EH (cell line): Measurements from ENCODE around the gene C6orf132.
"Not testable (repeated sequence)": the region's sequence is repeated elsewhere in the genome, so short reads cannot be mapped to it uniquely, and the experiment has no call there.

Experiments
- DNase-seq: peaks from one replicate; pipeline ENCODE4 v3.0.0-alpha.2; 2015; ENCODE audit warnings: low read depth

The C6orf132 gene

DNA sequence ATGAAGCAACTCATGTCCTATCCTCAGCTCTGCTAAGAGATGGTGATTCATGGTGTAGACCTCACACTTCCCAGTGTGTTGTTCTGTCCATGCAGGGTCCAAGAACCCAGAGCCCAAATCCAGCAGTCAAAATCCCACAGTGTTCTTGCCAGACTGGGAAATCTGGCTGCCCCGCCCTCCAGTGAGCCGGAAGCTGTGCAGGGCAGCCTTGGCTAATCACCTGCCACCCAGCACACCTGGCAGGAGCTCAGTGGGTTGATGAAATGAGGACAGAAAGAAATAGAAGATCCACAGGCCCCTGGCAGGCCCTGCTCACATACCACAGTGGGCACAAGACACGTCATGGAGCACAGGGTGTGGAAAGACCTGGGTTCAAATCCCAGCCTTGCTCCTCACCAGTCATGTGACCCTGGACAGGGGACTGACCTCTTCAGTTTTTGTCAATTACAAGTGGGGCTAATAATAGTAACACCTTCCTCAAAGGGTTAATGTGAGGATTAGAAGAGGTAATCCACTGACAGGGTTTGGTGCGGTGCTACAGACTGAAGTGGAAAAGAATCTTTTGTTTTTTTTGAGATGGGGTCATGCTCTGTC is 17.1 kb upstream of the C6orf132 start:
- no peak for DNase-seq

DNA sequence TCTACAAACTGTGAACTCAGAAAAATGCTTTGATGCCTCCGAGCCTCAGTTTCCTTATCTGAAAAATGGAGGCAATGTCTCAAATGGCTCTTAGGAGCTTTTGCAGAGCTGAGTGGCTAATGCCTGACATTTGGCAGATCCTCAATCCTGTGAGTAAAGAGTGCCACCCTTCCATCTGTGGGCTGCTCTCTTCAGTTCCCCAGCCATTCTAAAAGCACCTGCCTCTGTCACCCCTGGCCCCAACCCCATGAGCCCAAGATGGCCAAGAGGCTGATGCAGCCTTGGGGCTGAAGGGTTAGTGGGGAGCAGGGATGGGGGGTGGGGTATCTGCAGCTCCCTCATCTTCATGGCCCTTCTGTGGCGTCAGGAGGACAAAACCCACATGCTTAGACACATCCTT is 16.2 kb upstream of the C6orf132 start:
- no peak for DNase-seq

DNA sequence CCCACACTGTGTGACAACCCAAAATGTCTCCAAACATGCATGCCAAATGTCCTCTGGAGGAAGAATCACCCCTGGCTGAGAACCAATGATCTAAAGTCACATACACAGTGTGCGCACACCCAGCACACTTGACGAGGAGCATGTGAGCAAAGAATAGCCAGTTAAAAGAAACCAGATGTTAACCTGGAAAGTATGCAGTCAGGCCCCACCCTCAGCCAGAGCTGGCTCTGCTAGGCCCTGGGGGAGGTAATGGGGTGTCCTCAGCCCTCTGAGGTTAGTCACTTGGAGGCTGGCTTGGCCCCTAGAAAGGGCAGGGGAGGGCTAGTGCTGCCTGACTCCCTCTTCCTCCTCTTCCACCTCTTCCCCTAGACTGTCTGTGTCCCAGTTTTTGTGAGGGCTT is 15.6 kb upstream of the C6orf132 start:
- DNase-seq: peak; percentile 71

DNA sequence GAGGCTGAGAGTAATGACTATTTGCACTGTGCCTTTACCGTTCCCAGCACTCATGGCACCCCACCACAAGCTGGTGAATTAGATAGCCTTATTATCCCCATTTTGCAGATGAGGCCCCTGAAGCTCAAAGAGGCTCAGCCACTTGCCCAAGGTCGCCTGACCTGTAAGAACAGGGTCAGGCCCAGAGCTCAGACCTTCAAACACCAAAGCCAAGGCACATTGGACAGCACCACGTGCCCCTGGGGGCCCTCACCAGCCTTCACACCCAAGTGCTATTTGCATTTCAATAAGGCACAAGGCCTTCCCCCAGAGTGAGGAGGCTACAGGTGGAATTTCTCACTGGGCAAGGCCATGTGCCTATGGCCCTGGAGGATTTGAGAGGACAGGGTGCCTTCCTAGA is 14.2 kb upstream of the C6orf132 start:
- no peak for DNase-seq

DNA sequence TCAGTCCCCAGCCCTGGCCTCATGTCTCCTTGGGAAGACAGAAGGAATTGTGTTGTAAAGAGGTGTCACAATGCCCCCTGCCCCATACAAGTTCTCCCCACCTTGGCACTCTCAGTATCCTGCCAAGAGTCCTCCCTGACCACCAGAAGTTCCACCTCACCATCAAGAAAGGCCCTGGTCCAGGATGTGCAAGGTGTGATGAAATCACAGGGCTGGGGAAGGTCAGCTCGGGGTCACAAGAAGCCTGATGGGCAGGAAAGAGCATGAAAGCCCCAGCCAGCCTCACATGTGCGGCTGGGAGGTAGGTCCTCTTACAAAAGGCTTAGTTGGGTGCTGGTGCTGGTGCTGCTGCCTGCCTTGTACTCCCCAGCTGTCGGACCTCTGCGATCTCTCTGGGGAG is 12.9 kb upstream of the C6orf132 start:
- no peak for DNase-seq

DNA sequence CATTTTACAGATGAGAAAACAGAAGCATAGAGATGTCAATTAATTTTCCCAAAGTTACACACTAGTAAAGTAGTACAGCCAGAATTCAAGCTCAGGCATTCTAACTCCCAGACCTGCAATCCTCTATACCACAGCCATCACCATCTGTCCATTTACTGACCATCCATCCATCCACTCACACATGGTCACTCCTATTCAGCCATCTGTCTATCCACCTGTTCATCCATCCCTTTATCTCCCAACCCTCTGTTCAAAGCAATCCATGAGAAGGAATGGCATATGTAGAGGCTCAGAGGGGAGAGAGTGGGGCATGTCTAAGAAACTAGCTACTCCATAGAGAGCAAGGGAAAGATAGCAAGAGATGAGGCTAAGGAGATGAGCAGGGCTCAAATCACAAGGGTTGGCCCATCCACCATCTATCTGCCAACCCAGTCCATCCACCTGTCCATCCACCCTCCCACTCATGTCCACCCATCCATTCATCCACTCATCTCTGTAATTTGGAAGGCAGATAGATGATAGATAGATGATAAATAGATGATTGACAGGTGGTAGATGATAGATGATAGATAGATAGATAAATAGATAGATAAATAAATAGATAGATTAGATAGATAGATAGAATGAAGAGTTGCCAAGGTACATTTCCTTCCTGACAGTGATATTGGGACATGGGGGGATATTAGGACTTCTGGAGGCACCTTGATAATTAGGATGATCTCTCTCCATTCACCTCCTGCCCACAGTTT is 12.2 kb upstream of the C6orf132 start:
- no peak for DNase-seq

DNA sequence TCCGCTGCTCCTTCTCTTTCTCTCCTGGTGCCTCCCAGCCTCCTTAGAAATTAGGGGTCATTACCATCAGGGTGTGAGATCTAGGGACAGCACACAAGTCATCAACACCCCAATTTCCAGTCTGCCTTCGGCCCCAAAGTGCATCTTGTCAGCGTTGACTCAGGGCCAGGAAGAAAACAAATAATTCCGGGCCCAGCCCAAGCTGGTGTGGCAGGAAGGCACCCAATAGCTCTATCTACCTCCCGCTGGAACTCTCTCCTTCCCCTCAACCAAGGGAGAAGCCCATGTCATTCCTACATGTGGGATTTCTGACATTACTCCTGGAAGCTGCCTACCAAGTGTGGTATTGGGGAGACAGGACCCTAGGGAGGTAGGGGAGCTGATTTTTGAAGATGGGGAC is 11.5 kb upstream of the C6orf132 start:
- no peak for DNase-seq

DNA sequence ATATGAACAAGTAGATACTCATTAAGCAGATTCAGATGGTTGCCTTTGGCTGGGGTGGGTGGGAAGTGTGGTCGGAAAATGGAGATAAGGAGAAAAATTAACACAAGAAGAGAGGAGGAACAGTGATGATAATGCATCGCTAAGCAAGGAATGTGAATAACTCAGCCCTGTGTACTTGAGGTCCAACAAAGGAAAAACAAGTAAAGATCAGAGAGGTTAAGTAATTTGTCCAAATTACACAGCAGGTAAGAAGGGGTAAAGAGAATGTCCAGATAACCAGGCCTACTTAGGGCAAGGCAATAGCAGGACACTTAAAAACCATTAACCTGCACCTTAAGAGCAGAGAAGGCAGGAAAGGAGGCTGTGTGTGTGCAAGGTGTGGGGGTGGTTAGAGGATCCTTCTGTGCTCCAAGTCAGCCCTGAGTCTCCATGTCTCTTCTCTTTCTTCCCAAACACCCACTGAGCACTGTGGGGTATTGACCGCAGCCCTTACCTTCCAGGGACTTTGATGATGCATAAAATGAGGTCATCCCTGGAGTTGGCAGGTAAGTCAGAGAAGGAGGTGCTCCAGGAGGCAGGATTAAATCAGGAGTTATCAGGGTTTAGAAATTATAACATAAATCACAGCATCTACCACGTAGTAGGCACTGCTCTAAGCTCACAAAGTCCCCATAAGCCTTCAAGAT is 10.3 kb upstream of the C6orf132 start:
- DNase-seq: not testable (repeated sequence)

DNA sequence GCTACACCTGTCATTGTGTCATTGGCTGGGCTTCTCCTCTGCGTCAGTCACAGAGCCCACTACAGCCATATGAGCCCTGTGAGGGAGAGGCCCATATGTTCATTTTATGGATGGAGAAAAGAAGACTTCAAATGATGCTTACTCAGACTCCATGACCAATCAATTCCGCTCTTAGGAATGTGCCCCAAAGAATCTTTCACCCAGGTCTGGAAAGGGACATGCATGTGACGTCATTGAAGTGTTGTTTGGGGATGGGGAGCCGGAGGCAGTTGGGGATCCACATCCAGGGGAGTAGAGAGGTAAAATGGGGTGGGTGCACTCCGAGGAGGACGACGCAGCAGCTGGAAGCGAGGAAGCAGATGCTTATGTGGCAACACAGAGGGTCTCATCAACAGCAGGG is 9.6 kb upstream of the C6orf132 start:
- DNase-seq: no peak

DNA sequence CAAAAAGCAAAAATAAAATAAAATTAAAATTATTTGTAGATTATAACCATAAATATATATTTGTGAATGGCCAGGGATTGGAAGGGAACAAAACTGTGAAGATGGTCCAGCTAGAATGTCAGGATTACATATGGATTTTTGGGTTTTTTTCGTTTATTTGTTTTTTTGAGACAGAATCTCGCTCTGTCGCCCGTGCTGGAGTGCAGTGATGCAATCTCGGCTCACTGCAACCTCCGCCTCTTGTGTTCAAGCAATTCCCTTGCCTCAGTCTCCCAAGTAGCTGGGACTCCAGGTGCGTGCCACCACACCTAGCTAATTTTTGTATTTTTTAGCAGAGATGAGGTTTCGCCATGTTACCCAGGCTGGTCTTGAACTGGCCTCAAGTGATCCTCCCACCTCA is 7.8 kb upstream of the C6orf132 start:
- DNase-seq: no peak

DNA sequence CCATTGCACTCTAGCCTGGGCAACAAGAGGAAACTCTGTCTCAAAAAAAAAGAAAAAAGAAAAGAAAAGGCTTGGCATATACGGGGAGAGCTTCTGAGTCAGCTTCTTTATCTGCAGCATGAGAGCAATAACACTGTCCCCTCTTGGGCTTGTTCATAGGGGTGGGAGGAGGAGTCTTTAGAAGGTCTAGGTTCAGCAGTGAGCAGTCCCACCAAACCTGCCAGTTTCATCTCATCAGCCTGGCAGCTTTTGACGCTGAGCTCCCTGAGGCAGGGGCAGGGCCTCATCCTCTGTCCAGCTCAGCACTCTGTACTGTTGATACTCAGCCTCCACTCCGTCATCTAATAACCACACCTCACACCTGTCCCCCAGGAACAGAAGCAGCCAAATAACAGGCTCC is 5.6 kb upstream of the C6orf132 start:
- DNase-seq: no peak

DNA sequence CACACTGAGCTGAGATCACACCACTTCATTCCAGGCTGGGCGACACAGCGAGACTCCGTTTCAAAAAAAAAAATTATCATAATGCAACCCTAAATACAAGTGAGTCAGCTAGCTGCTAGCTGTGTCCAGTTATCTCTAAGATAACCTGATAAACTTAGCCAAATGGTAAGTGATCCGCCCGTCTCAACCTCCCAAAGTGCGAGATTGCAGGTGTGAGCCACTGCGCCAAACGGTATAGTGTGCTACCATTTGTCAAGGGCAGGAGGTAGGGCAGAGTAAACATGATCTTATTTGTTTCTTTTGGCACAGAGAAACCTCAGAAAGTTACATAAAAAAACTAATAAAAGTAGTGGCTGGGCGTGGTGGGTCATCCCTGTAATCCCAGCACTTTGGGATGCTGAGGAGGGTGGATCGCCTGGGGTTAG is 4.7 kb upstream of the C6orf132 start:
- DNase-seq: no peak

DNA sequence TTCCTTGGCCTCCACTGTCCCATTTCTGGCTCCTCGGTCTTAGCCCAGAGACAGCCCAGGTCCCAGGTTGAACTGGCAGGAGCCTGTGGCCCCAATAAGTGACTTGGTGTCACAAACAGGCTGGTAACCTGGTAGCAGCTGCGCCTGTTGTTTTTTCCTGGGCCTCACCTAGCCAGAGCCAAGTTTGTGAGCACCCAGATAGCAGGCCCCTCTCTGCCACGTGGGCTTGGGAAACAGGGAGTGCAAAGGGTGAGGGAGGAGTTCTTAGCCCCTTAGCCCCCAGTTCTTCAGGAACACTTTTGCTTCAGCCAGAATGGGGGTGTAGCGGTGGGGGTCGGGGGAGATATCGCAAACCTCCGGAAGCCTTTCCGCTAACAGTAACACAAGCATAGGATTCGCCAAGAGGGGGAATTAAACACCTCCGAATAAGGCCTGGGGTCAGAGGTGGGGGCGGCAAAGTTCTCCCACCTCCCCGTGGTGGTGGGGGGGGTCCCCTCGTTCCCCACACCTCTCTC is 760 bp downstream of the C6orf132 start:
- no peak for DNase-seq

DNA sequence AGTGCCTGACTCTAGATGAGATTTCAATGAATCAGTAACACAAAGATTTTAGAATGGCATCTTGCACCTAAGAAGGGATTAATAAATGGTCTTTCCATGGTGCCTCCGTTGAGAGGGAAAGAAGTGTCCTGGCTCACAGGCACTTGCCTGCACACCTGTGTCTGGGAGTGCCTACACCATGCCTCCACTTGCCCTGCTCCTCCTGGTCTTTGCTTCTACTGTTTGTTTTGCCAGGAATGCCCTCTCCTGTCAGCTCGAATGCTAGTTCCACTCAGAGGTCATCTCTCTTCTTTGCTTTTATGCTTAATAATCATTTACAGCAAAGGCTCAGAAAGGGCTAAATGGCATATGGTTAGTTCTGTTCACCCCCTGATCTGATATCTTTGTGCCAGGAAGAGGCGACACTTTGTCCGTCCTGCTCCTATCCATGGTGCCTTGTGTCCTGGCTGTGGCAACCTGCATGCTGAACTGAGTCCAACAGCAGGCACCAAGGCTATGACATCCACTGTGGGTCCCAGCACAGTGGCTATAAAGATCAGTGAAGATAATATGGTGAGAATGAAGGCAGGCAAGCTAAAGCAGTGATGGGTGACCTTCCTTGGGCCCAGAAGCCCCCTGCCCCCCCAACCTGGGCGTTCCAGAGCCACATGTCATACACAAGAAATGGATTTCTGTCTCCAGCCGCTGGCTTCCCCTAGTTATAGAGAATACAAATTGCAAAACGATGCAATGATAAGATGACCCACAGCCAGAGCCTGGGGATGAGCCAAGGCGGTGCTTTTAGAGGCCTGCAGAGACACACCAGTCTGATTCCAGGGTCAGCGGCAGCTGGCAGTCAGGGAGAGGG is 1.4 kb downstream of the C6orf132 start:
- DNase-seq: no peak

DNA sequence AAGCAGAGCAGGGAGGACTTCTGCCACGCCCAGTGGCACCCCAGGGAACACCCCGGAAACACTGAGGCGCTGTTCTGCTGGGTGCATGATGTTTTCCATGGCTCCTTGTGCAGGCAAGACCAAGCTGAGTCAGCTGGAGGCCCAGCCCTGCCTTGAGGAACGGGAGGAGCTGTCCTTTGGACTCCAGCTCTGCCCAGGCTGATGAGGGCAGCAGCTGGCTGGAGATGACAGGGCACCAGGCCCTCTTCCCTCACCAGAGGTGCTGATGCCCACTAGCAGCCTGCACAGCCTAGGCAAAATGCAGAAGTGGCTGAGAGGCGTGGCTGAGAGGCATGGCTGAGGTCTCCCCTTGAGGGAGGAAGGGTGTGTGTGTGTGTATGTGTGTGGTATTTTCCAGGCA is 2.4 kb downstream of the C6orf132 start:
- DNase-seq: peak; percentile 30

DNA sequence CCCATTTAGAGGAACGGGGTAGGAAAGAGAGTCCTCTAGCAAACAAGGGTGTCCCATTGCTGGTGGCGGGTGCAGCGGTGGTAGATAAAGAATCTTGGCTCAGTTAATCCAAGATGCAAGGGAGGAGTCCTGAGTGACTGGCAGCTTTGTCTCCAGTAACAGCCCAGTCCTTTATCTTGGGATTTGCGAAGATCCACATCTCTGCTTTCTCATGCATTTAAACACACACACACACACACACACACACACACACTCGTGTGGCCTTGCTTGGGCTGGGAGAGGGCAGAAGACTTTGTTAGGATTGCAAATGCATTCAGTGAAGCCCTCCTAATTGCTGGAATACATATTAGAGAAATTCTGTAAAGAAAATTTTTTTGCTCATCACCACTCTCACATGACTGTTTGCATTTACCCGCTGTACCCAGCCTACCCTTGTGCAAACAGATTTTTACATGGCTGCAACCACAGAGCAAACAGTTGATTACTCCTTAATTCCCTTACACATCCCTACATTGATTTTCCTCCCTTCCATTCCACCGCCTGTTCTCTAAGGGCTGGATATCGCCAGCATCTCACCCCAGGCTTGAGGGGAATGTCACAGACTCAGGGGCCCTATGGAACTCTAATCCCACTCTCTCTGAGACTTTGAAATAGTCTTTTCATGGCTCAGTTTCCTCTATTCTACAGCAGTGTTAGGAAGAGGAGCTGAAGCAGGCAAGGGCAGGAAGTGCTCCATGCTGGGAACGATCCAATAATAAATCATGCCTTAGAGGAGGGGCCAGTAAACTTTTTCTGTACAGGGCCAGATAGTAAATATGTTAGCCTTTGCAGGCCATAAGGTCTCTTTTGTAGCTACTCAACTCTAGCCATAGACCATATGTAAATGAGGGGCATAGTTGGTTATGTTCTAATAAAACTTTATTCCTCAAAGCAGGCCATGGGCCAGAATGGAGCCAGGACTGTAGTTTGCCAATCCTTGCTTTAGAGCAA is 3.5 kb downstream of the C6orf132 start:
- peak; percentile 32 for DNase-seq

DNA sequence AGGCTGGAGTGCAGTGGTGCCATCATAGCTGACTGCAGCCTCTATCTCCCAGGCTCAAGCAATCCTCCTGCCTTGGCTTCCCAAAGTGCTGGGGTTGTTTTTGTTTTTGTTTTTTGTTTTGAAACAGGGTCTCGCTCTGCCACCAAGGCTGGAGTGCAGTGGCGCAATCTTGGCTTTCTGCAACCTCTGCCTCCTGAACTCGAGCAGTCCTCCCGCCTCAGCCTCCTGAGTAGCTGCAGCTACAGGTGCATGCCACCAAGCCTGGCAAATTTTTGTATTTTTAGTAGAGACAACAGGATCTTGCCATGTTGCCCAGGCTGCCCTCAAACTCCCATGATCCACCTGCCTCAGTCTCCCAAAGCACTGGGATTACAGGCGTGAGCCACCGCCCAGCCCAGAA is 4.2 kb downstream of the C6orf132 start:
- no peak for DNase-seq

DNA sequence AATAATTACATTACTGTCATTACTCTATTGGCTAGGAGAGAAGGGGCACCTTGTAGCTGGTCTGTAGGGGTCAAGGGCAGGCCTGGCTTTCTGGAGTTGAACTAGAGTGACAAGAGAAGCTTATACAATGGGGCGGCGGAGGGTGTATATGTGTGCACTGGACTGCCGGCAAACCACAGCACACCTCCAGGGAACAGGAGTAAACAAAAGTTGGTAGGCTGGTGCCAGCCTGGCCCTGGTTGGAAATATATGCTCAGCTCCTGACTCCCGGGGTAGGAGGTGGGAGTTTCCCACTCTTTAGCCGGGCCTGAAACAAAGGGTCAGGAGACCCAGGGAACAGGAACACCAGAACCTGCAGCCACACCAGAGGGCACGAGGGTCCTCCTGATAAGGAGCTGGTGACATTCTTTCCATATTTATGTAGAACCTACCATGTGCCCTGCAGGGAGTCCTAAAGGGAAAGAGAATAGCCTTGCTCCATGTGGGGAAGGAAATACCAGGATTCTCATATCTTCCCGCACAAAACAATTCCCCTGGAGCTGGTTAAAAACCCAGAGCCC is 5.1 kb downstream of the C6orf132 start:
- DNase-seq: no peak

DNA sequence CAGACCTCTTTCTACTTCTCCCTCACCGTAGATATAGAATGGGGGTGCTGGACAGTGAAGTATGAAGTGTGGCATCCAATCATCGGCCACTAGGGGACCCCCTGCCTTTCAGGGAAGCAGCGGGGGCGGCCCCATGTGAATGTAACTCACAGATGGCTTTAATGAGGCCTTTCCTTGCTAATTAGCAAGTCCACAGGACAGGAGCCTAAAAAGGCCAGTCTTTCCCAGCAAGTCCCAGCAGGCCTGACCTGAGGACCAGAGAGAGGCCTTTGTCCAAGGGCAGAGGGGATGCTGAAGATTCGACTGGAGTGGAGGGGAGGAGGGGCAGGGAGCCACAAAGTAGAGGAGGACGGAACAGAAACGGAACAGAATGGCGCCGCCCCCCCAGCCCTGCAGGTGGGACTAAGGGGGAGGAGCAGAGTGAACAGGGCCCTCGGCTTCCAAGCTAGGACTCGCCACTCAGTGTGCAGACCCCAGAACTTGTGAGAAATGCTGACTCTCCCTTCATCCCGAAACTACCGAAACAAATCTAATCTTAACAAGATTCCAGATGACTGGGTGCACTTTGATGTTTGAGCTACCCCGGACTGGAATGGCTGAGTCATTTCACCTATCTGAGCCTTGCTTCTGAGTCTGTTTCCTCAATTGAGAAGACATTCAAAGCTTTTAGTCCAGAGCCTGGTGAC is 5.8 kb downstream of the C6orf132 start:
- peak; percentile 69 for DNase-seq

DNA sequence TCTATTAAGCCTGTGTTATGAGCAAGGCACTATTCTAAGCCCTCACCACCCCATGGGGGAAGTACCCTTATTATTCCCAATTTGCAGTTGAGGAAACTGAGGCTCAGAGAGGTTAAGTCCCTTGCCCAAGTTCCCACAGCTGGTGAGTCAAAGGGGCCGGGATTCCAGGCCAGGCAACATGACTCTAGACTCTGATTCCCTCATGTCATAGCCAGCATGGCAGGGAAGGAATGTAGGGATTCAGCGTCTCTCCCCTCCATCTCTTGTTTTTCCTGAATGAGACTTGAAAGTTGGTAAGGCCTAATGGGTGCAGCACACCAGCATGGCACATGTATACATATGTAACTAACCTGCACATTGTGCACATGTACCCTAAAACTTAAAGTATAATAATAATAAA is 6.7 kb downstream of the C6orf132 start:
- DNase-seq: no peak
